Karpas-422 (cell line): ENCODE results near the gene KDELR3. TPM values are rescaled to one million over a fixed set of nuclear protein-coding genes. Genes with fewer than 3 reads are reported as not detected.

ENCODE experiments used
- DNase-seq: peaks from one replicate; pipeline ENCODE4 v3.0.0-alpha.2; 2015
- H2AFZ ChIP-seq: fragments of 200-600 bp; sonication (generic); 2 replicates; pipeline ENCODE4 v1.6.1; 2014; ENCODE audit warnings: antibody characterized with exemption, low read length, mixed read lengths
- H3K27ac ChIP-seq: fragments of 200-600 bp; sonication (generic); 2 replicates; pipeline ENCODE4 v1.5.1; 2014; ENCODE audit warnings: mild to moderate bottlenecking, low read length, moderate library complexity
- H3K27me3 ChIP-seq: fragments of 200-600 bp; sonication (generic); 2 replicates; pipeline ENCODE4 v1.6.1; 2014; ENCODE audit warnings: low read length, mixed read lengths
- H3K36me3 ChIP-seq: fragments of 200-600 bp; sonication (generic); 2 replicates; pipeline ENCODE4 v1.6.1; 2014; ENCODE audit warnings: low read length, mixed read lengths; ENCODE audit not compliant: insufficient read depth
- H3K4me1 ChIP-seq: fragments of 200-600 bp; sonication (generic); 2 replicates; pipeline ENCODE4 v1.6.1; 2014; ENCODE audit warnings: mild to moderate bottlenecking, low read length, mixed read lengths
- H3K4me2 ChIP-seq: fragments of 200-600 bp; sonication (generic); 2 replicates; pipeline ENCODE4 v1.6.1; 2014; ENCODE audit warnings: low read length, low read depth, mild to moderate bottlenecking; ENCODE audit not compliant: poor library complexity, severe bottlenecking
- H3K4me3 ChIP-seq: fragments of 200-600 bp; sonication (generic); 2 replicates; pipeline ENCODE4 v1.5.1; 2014; ENCODE audit warnings: mild to moderate bottlenecking, antibody characterized with exemption, low read length, mixed read lengths
- H3K79me2 ChIP-seq: fragments of 200-600 bp; sonication (generic); 2 replicates; pipeline ENCODE4 v1.6.1; 2014; ENCODE audit warnings: mild to moderate bottlenecking, low read length, mixed read lengths
- H3K9ac ChIP-seq: fragments of 200-600 bp; sonication (generic); 2 replicates; pipeline ENCODE4 v1.6.0; 2014; ENCODE audit warnings: low read length
- H3K9me2 ChIP-seq: fragments of 200-600 bp; sonication (generic), shearing (Covaris generic); replicated peaks from 2 replicates; pipeline ENCODE4 v1.6.0; 2014; ENCODE audit warnings: mild to moderate bottlenecking, low read length, moderate library complexity; ENCODE audit not compliant: insufficient read depth
- H3K9me3 ChIP-seq: fragments of 300-700, 200-600 bp; sonication (generic); 2 replicates; pipeline ENCODE4 v1.6.1; 2014; ENCODE audit warnings: low read length, mixed read lengths
- H4K20me1 ChIP-seq: fragments of 200-600 bp; sonication (generic); 2 replicates; pipeline ENCODE4 v1.6.1; 2014; ENCODE audit warnings: mild to moderate bottlenecking, antibody characterized with exemption, low read length, low read depth; ENCODE audit not compliant: insufficient read depth
- total RNA-seq: library from RNA; depleted of rRNA; stranded (reverse); fragments of >200 nt; shearing (Covaris generic); gene quantifications from 2 replicates; pipeline ENCODE4 v1.2.3, GENCODE V29; 2014; ENCODE audit warnings: low replicate concordance

KDELR3 gene
- total RNA-seq, 1 experiment from 2014 or later, result not detected

- H3K9me3 ChIP-seq, result no peaks in the 10 kb centered on the region
- no peaks in the 10 kb centered on the region; the same call in 1 of the 2 replicates for H4K20me1 ChIP-seq
Observed at GRCh38 chr22:38443628-38444521, 24.0 kb upstream of the KDELR3 start.

GRCh38 chr22:38444783-38445182 lies 23.1 kb upstream of the KDELR3 start:
- Histone ChIP-seq H3K79me2 (no peaks in the 10 kb centered on the region), H2AFZ (no peak overlapping the region), H3K4me3 (no peak overlapping the region), H3K4me2 (no peak overlapping the region), H3K9me2 (no peaks in the 10 kb centered on the region), H3K27me3 (no peaks in the 10 kb centered on the region), H4K20me1 (no peaks in the 10 kb centered on the region; the same call in 1 of the 2 replicates), H3K9ac (no peak overlapping the region), H3K36me3 (no peaks in the 10 kb centered on the region), H3K4me1 (no peaks in the 10 kb centered on the region), H3K9me3 (no peaks in the 10 kb centered on the region), H3K27ac (no peak overlapping the region)
- no peak for DNase-seq

More at GRCh38 chr22:38443628-38444521, 24.0 kb upstream of the KDELR3 start:
- no peaks in the 10 kb centered on the region for H3K9me2 ChIP-seq
- H3K27ac ChIP-seq, result no peak overlapping the region
- no peak overlapping the region for H2AFZ ChIP-seq
- no peaks in the 10 kb centered on the region for H3K27me3 ChIP-seq
- no peak overlapping the region for H3K9ac ChIP-seq
- no peaks in the 10 kb centered on the region for H3K36me3 ChIP-seq
- no peak overlapping the region for H3K4me3 ChIP-seq
- DNase-seq, result no peak
- no peaks in the 10 kb centered on the region for H3K79me2 ChIP-seq
- no peaks in the 10 kb centered on the region for H3K4me1 ChIP-seq
- no peak overlapping the region for H3K4me2 ChIP-seq

- Histone ChIP-seq H3K27ac (no peak overlapping the region), H4K20me1 (no peaks in the 10 kb centered on the region; the same call in 1 of the 2 replicates)
Observed at GRCh38 chr22:38446018-38446601, 21.8 kb upstream of the KDELR3 start.

GRCh38 chr22:38448945-38449745 lies 18.8 kb upstream of the KDELR3 start:
- H4K20me1 ChIP-seq, result no peaks in the 10 kb centered on the region
- no peaks in the 10 kb centered on the region for H3K9me2 ChIP-seq
- no peaks in the 10 kb centered on the region for H3K79me2 ChIP-seq
- H3K36me3 ChIP-seq, result no peaks in the 10 kb centered on the region
- H3K27me3 ChIP-seq, result no peaks in the 10 kb centered on the region
- no peak overlapping the region for H3K4me3 ChIP-seq
- H3K4me2 ChIP-seq, result no peak overlapping the region
- no peak overlapping the region for H3K9ac ChIP-seq
- H3K27ac ChIP-seq, result no peak overlapping the region
- H3K4me1 ChIP-seq, result no peaks in the 10 kb centered on the region
- no peaks in the 10 kb centered on the region for H3K9me3 ChIP-seq
- no peak overlapping the region for H2AFZ ChIP-seq
- DNase-seq, result no peak

More at GRCh38 chr22:38446018-38446601, 21.8 kb upstream of the KDELR3 start:
- no peak overlapping the region for H3K9ac ChIP-seq
- no peak for DNase-seq
- H2AFZ ChIP-seq, result no peak overlapping the region
- H3K9me2 ChIP-seq, result no peaks in the 10 kb centered on the region
- no peaks in the 10 kb centered on the region for H3K36me3 ChIP-seq
- no peak overlapping the region for H3K4me2 ChIP-seq
- H3K9me3 ChIP-seq, result no peaks in the 10 kb centered on the region
- no peaks in the 10 kb centered on the region for H3K79me2 ChIP-seq
- H3K4me1 ChIP-seq, result no peaks in the 10 kb centered on the region
- no peaks in the 10 kb centered on the region for H3K27me3 ChIP-seq
- H3K4me3 ChIP-seq, result no peak overlapping the region

- Histone ChIP-seq H3K36me3 (no peaks in the 10 kb centered on the region), H3K9me3 (no peaks in the 10 kb centered on the region), H3K9ac (no peak overlapping the region), H3K4me1 (no peaks in the 10 kb centered on the region), H2AFZ (no peak overlapping the region), H3K4me3 (no peak overlapping the region), H3K79me2 (no peaks in the 10 kb centered on the region), H3K27ac (no peak overlapping the region), H3K27me3 (no peaks in the 10 kb centered on the region), H4K20me1 (no peaks in the 10 kb centered on the region), H3K9me2 (no peaks in the 10 kb centered on the region), H3K4me2 (no peak overlapping the region)
- DNase-seq, result no peak
Observed at GRCh38 chr22:38449776-38450175, 18.1 kb upstream of the KDELR3 start.

GRCh38 chr22:38450234-38450797 lies 17.6 kb upstream of the KDELR3 start:
- Histone ChIP-seq H3K27me3 (no peaks in the 10 kb centered on the region), H3K9me2 (no peaks in the 10 kb centered on the region), H3K9me3 (no peaks in the 10 kb centered on the region), H3K4me2 (no peak overlapping the region), H2AFZ (no peak overlapping the region), H3K4me1 (no peaks in the 10 kb centered on the region), H4K20me1 (no peaks in the 10 kb centered on the region), H3K79me2 (no peaks in the 10 kb centered on the region), H3K36me3 (no peaks in the 10 kb centered on the region), H3K9ac (no peak overlapping the region), H3K27ac (no peak overlapping the region), H3K4me3 (no peak overlapping the region)
- DNase-seq, result no peak

GRCh38 chr22:38451404-38451803 lies 16.5 kb upstream of the KDELR3 start:
- Histone ChIP-seq H3K27ac (no peak overlapping the region), H4K20me1 (no peaks in the 10 kb centered on the region), H3K9me3 (no peaks in the 10 kb centered on the region), H3K9ac (no peak overlapping the region), H3K4me3 (no peak overlapping the region), H3K9me2 (no peaks in the 10 kb centered on the region), H3K36me3 (no peaks in the 10 kb centered on the region), H3K27me3 (no peaks in the 10 kb centered on the region), H3K79me2 (no peaks in the 10 kb centered on the region), H3K4me2 (no peak overlapping the region), H3K4me1 (no peaks in the 10 kb centered on the region), H2AFZ (no peak overlapping the region)
- DNase-seq, result no peak
